SK-N-SH (cell line): ENCODE data around the gene GRIN2C. TPM values are rescaled to one million over a fixed set of nuclear protein-coding genes. Genes with fewer than 3 reads are reported as not detected.

Experiments
- CTCF ChIA-PET: fragments of 300-600, 350-600 bp; formaldehyde crosslinking; extraction: SDS; loops from one replicate; lab custom pipeline; 2021; lab: Yijun Ruan, JAX
- POLR2A ChIA-PET: fragments of 350-600 bp; sonication (Branson Sonifier 250); formaldehyde crosslinking; extraction: SDS; loops from one replicate; lab custom pipeline; 2020; ENCODE audit warnings: antibody characterized with exemption, inconsistent platforms; lab: Yijun Ruan, JAX
- DNase-seq: peaks from one replicate; pipeline ENCODE4 v3.0.0; 2012
- H2AFZ ChIP-seq: fragments of 200-600 bp; sonication (generic); 2 replicates; pipeline ENCODE4 v1.8.1; 2016; ENCODE audit warnings: antibody characterized with exemption, mild to moderate bottlenecking, low read depth
- H3F3A ChIP-seq: fragments of 200-600 bp; sonication (generic); replicated peaks from 2 replicates; pipeline ENCODE3; 2016; ENCODE audit warnings: antibody characterized with exemption, mild to moderate bottlenecking; ENCODE audit not compliant: insufficient read depth
- H3K27ac ChIP-seq, 2 experiments: fragments of 200-500 bp in 1 of 2; fragments of 200-600 bp in 1 of 2; sonication (Bioruptor generic) in 1 of 2; sonication (generic), shearing (Covaris generic) in 1 of 2; 2 replicates each; pipeline versions ENCODE4 v1.5.1 to v1.6.1; 2014 to 2016; ENCODE audit warnings: low read depth in 2 of 2, inconsistent platforms in 1 of 2, low read length in 1 of 2, mild to moderate bottlenecking in 1 of 2, mixed read lengths in 1 of 2
- H3K27me3 ChIP-seq: fragments of 200-600 bp; sonication (generic), shearing (Covaris generic); 2 replicates; pipeline ENCODE4 v1.6.1; 2016; ENCODE audit warnings: mixed run types; ENCODE audit not compliant: insufficient read depth
- H3K36me3 ChIP-seq, 2 experiments: fragments of 200-500 bp in 1 of 2; fragments of 200-600 bp in 1 of 2; sonication (Bioruptor generic) in 1 of 2; sonication (generic) in 1 of 2; replicated peaks in 1 of 2; 2 replicates each; pipeline versions ENCODE3 to v1.5.1; 2014 to 2016; ENCODE audit warnings: low read length in 1 of 2, mild to moderate bottlenecking in 1 of 2; ENCODE audit not compliant: insufficient read depth in 2 of 2, control insufficient read depth in 1 of 2
- H3K4me1 ChIP-seq, 2 experiments: fragments of 200-500 bp in 1 of 2; fragments of 200-600 bp in 1 of 2; sonication (Bioruptor generic) in 1 of 2; sonication (generic), shearing (Covaris generic) in 1 of 2; 2 replicates each; pipeline versions ENCODE4 v1.5.1 to v1.6.1; 2014 to 2016; ENCODE audit warnings: low read depth in 1 of 2, low read length in 1 of 2, mixed run types in 1 of 2; ENCODE audit not compliant: insufficient read depth in 2 of 2, control insufficient read depth in 1 of 2
- H3K4me2 ChIP-seq: fragments of 200-600 bp; sonication (generic), shearing (Covaris generic); 2 replicates; pipeline ENCODE4 v1.6.1; 2017; ENCODE audit warnings: mixed run types
- H3K4me3 ChIP-seq, 2 experiments: fragments of 200-500 bp in 1 of 2; fragments of 200-600 bp in 1 of 2; sonication (Bioruptor generic) in 1 of 2; sonication (generic), shearing (Covaris generic) in 1 of 2; 2 replicates each; pipeline versions ENCODE4 v1.5.1 to v1.8.1; 2014 to 2016; ENCODE audit warnings: low read depth in 2 of 2, inconsistent platforms in 1 of 2, low read length in 1 of 2, mild to moderate bottlenecking in 1 of 2, mixed read lengths in 1 of 2, moderate library complexity in 1 of 2
- H3K79me2 ChIP-seq: fragments of 200-600 bp; sonication (generic); 2 replicates; pipeline ENCODE4 v1.8.1; 2017; ENCODE audit warnings: mild to moderate bottlenecking; ENCODE audit not compliant: insufficient read depth
- H3K9ac ChIP-seq: fragments of 200-600 bp; sonication (generic); 2 replicates; pipeline ENCODE4 v1.6.1; 2017; ENCODE audit warnings: mixed run types
- H3K9me2 ChIP-seq: fragments of 200-600 bp; sonication (generic); 2 replicates; pipeline ENCODE4 v1.6.1; 2017; ENCODE audit warnings: mixed run types
- H3K9me3 ChIP-seq: fragments of 200-600 bp; sonication (generic); 2 replicates; pipeline ENCODE4 v1.6.1; 2017; ENCODE audit warnings: mixed run types, mild to moderate bottlenecking, moderate library complexity
- H4K20me1 ChIP-seq: fragments of 200-600 bp; sonication (generic); 2 replicates; pipeline ENCODE4 v1.6.1; 2017; ENCODE audit warnings: mild to moderate bottlenecking, mixed run types; ENCODE audit not compliant: insufficient read depth
- CTCF ChIP-seq: fragments of 200-600 bp; sonication (generic); IDR thresholded peaks from 2 replicates; pipeline ENCODE4 v1.6.1; 2017; ENCODE audit warnings: antibody characterized with exemption, mild to moderate bottlenecking, moderate library complexity
- FOSL2 ChIP-seq: IDR thresholded peaks from 2 replicates; pipeline ENCODE4 v1.4.0; 2012; ENCODE audit warnings: low read depth, mild to moderate bottlenecking, moderate library complexity, borderline replicate concordance
- FOXJ3 ChIP-seq: sonication (generic); formaldehyde crosslinking; IDR thresholded peaks from 2 replicates; pipeline ENCODE4 v1.5.1; 2020; ENCODE audit warnings: mild to moderate bottlenecking, missing genetic modification reagents
- FOXM1 ChIP-seq: IDR thresholded peaks from 2 replicates; pipeline ENCODE4 v1.4.0; 2012; ENCODE audit warnings: low read depth, mild to moderate bottlenecking
- GATA2 ChIP-seq: sonication (generic); formaldehyde crosslinking; IDR thresholded peaks from 2 replicates; pipeline ENCODE4 v1.5.0; 2020; ENCODE audit warnings: mild to moderate bottlenecking, missing genetic modification reagents
- JUND ChIP-seq: IDR thresholded peaks from 2 replicates; pipeline ENCODE4 v1.4.0; 2012
- MXI1 ChIP-seq: IDR thresholded peaks from 2 replicates; pipeline ENCODE4 v1.6.1; 2012; ENCODE audit warnings: mild to moderate bottlenecking, low read depth, low read length, improper control_type of control experiment
- NFIC ChIP-seq: IDR thresholded peaks from 2 replicates; pipeline ENCODE4 v1.4.0; 2012; ENCODE audit warnings: borderline replicate concordance
- PBX3 ChIP-seq: IDR thresholded peaks from 2 replicates; pipeline ENCODE4; 2012
- POLR2AphosphoS5 ChIP-seq: IDR thresholded peaks from 2 replicates; pipeline ENCODE4 v1.6.1; 2012; ENCODE audit warnings: low read depth, low read length
- RAD21 ChIP-seq: IDR thresholded peaks from 2 replicates; pipeline ENCODE4 v1.6.1; 2012; ENCODE audit warnings: mild to moderate bottlenecking, low read length
- RCOR1 ChIP-seq: fragments of 150-350 bp; IDR thresholded peaks from 2 replicates; pipeline ENCODE4 v1.6.1; 2017; ENCODE audit warnings: antibody characterized with exemption, low read length
- RFX5 ChIP-seq: IDR thresholded peaks from 2 replicates; pipeline ENCODE4 v1.6.1; 2012; ENCODE audit warnings: mild to moderate bottlenecking, improper control_type of control experiment, low read length
- RXRA ChIP-seq: IDR thresholded peaks from 2 replicates; pipeline ENCODE4 v1.4.0; 2012; ENCODE audit warnings: low read depth, mild to moderate bottlenecking, borderline replicate concordance
- TAF1 ChIP-seq: IDR thresholded peaks from 2 replicates; pipeline ENCODE4 v1.6.1; 2012; ENCODE audit warnings: low read depth, mild to moderate bottlenecking, low read length, moderate library complexity, borderline replicate concordance
- TCF12 ChIP-seq: IDR thresholded peaks from 2 replicates; pipeline ENCODE4 v1.4.0; 2012
- USF1 ChIP-seq: IDR thresholded peaks from 2 replicates; pipeline ENCODE4 v1.4.0; 2012; ENCODE audit warnings: low read depth, borderline replicate concordance
- YY1 ChIP-seq: IDR thresholded peaks from 2 replicates; pipeline ENCODE4 v1.4.0; 2012; ENCODE audit warnings: low read depth, mild to moderate bottlenecking
- ZBTB33 ChIP-seq: IDR thresholded peaks from 2 replicates; pipeline ENCODE4 v1.4.0; 2012; ENCODE audit warnings: low read depth, borderline replicate concordance
- WGBS: methylation state at CpG from one replicate; pipeline ENCODE4 v1.1.6; 2017; ENCODE audit warnings: low lambda C conversion rate; 5-methylcytosine and 5-hydroxymethylcytosine counted together
- polyA plus RNA-seq, 3 experiments: library from polyadenylated mRNA; depleted of rRNA; stranded (reverse); fragments of >200 nt; gene quantifications; 2 replicates each; pipeline ENCODE4 v1.2.3, GENCODE V29; 2012

GRIN2C gene
- polyA plus RNA-seq, 1 of the 3 experiments (the other 2 are of a cell fraction): 0.39 TPM

GRCh38 chr17:74875977-74876593 is 16.4 kb upstream of the GRIN2C start:
- peaks cover 0 to 2% of the 10 kb centered on the region in 2 experiments for H3K36me3 ChIP-seq
- no peak overlapping the region for H3K27ac ChIP-seq
- H3K27me3 ChIP-seq: no peaks in the 10 kb centered on the region
- H4K20me1 ChIP-seq: no peaks in the 10 kb centered on the region
- no peak overlapping the region for H3K4me3 ChIP-seq
- peaks cover 13% of the 10 kb centered on the region for H3K79me2 ChIP-seq
- TF ChIP-seq JUND (no peak), CTCF (no peak), POLR2AphosphoS5 (no peak), USF1 (no peak), ZBTB33 (no peak)
- ChIA-PET CTCF (interaction anchor here (47.7 kb wide), 1 partner anchor 58 kb away, joined by 3869 read pairs; the partner anchor contains the start of genes GRIN2C and NAT9), POLR2A (no interaction called here)
- 69% methylated on average over 6 of the region's 6 CpGs for WGBS
- H3K4me2 ChIP-seq: no peak overlapping the region
- no peaks in the 10 kb centered on the region for H3K9me3 ChIP-seq
- no peaks in the 10 kb centered on the region for H3K9me2 ChIP-seq
- H3K4me1 ChIP-seq: peaks cover 9 to 19% of the 10 kb centered on the region in 2 experiments; a peak in 3 of 4 replicates
- H3K9ac ChIP-seq: no peak overlapping the region
- no peaks in the 10 kb centered on the region for H3F3A ChIP-seq
- no peak for DNase-seq
- H2AFZ ChIP-seq: no peak overlapping the region

GRCh38 chr17:74875155-74875976 is 15.7 kb upstream of the GRIN2C start:
- Histone ChIP-seq H3K4me2 (no peak overlapping the region), H3K9ac (no peak overlapping the region), H3K4me1 (peaks cover 12 to 19% of the 10 kb centered on the region in 2 experiments; a peak in 3 of 4 replicates), H3F3A (no peaks in the 10 kb centered on the region), H3K36me3 (peaks cover 0 to 2% of the 10 kb centered on the region in 2 experiments), H3K27ac (no peak overlapping the region), H3K9me3 (no peaks in the 10 kb centered on the region), H2AFZ (no peak overlapping the region), H3K27me3 (no peaks in the 10 kb centered on the region), H3K9me2 (no peaks in the 10 kb centered on the region), H4K20me1 (no peaks in the 10 kb centered on the region), H3K4me3 (no peak overlapping the region), H3K79me2 (peaks cover 15% of the 10 kb centered on the region)
- 67% methylated on average over 5 of the region's 5 CpGs for WGBS
- DNase-seq: no peak
- ChIA-PET CTCF (interaction anchor here (47.7 kb wide), 1 partner anchor 57 kb away, joined by 3869 read pairs; the partner anchor contains the start of genes GRIN2C and NAT9), POLR2A (no interaction called here)
- no peak for TF ChIP-seq FOXM1
- TF ChIP-seq RAD21: no peak
- TF ChIP-seq FOXJ3: no peak
- no peak for TF ChIP-seq TAF1
- TF ChIP-seq RFX5: no peak
- no peak for TF ChIP-seq MXI1
- TF ChIP-seq YY1: no peak
- no peak for TF ChIP-seq NFIC
- no peak for TF ChIP-seq RCOR1
- TF ChIP-seq GATA2: no peak
- TF ChIP-seq ZBTB33: no peak
- TF ChIP-seq RXRA: no peak
- no peak for TF ChIP-seq PBX3
- no peak for TF ChIP-seq TCF12
- no peak for TF ChIP-seq FOSL2
